NT2/D1 (cell line): ENCODE results near the gene RELCH.

ENCODE experiments used
- DNase-seq: peaks from one replicate; pipeline ENCODE4 v3.0.0-alpha.2; 2011; ENCODE audit warnings: low read depth, low spot score
- H3K27me3 ChIP-seq: 2 replicates; pipeline ENCODE4 v1.6.0; 2011; ENCODE audit warnings: mild to moderate bottlenecking; ENCODE audit not compliant: insufficient read length, insufficient read depth
- H3K36me3 ChIP-seq: 2 replicates; pipeline ENCODE4 v1.6.1; 2011; ENCODE audit warnings: mild to moderate bottlenecking, low read length, mixed read lengths; ENCODE audit not compliant: insufficient read depth, insufficient read length
- H3K4me1 ChIP-seq: 2 replicates; pipeline ENCODE4 v1.5.1; 2011; ENCODE audit not compliant: insufficient read depth, insufficient read length
- H3K4me3 ChIP-seq: 2 replicates; pipeline ENCODE4 v1.5.1; 2011; ENCODE audit warnings: low read depth; ENCODE audit not compliant: insufficient read length
- H3K9ac ChIP-seq: 2 replicates; pipeline ENCODE4 v1.6.0; 2011; ENCODE audit warnings: low read depth; ENCODE audit not compliant: insufficient read length
- H3K9me3 ChIP-seq: 2 replicates; pipeline ENCODE4 v1.5.1; 2011; ENCODE audit warnings: mild to moderate bottlenecking, low read length; ENCODE audit not compliant: insufficient read depth
- SUZ12 ChIP-seq: IDR thresholded peaks from 2 replicates; pipeline ENCODE4 v1.6.1; 2011; ENCODE audit not compliant: insufficient read length, insufficient read depth; ENCODE audit errors: extremely low read depth
- YY1 ChIP-seq: IDR thresholded peaks from 2 replicates; pipeline ENCODE4 v1.6.1; 2011; ENCODE audit not compliant: insufficient read length, insufficient read depth
- ZNF274 ChIP-seq: IDR thresholded peaks from 2 replicates; pipeline ENCODE4 v1.6.1; 2011; ENCODE audit warnings: mild to moderate bottlenecking, low read depth, low read length

Gene RELCH

DNA sequence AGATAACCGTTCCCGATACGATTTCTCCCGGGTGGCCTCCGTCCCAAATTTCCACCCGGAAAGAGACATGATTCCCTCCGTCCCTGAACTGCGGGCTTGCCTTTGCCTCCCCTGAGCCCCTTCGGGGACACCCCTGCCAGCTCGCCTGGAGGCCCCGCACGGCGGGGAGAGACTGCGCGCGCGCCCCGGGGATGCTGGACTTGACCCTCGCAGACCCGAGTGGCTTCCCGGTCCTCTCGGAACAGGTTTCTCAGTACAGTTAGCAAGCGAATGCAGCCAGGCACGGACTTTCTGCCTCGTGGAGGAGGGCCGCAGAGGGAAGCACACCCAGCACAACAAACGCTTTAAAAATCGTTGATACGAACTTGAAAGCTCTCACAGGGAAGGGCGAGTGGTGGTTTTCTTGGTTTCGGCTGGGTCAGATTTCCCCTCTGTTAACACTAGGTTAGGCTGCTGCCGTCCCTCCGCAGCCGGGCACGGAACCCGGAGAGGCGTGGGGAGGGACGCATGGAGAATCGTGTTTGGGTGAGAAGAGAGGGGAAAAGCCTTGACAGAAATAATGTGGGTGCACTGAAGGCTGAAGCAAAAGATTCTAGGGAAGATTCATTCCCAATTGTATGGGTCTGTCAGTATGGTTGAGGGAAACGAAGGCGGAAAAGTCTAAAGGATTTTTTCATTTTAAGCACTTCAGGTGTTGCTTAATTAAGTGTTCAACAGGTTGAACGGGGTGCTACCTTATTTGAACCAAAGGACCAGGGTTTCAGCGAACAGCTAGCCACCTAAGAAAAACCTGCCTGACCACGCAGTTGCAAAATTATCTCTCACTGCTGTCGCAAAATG, 139.0 kb downstream of the RELCH start:
- H3K9me3 ChIP-seq, result no peaks in the 10 kb centered on the region
- H3K36me3 ChIP-seq, result no peaks in the 10 kb centered on the region
- DNase-seq, result no peak
- no peak for TF ChIP-seq SUZ12
- no peak for TF ChIP-seq YY1
- no peak for TF ChIP-seq ZNF274
- peaks cover 7% of the 10 kb centered on the region for H3K4me1 ChIP-seq
- peak overlapping the region; percentile 71 for H3K4me3 ChIP-seq
- H3K9ac ChIP-seq, result peak overlapping the region; percentile 79
- peaks cover 33% of the 10 kb centered on the region for H3K27me3 ChIP-seq

DNA sequence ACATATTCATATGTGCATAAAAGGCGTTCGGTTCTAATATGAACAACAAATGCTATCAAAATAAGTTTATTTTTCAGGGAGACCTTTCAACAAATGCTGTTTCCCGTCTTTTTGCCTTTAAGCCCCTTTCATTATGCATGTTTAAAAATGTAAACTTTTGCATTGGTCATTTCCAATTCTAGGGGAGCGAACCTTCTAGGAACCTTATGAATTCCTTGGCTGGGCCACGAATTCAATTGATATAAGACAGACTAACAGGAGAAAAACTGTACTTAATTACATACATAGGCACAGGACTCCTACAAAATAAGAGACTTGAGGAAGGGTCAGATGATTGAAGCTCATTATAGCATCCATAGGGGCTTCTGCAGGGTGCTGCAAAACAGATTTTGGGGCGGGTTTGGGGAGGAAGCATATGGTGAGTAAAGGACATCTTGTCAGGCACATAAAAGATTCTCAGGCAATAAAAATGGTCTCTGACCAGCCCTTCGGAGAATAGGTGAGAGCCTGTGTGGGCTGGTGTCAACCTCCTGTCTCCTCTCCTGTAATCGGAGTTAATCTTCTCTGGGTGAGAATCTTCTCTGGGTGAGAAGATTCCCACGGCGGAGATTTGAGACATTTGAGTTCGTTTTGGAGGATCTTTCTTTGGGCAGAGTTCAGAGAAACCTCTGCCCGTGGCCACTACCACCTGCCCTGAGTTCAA, 139.7 kb downstream of the RELCH start:
- no peak for TF ChIP-seq SUZ12
- TF ChIP-seq ZNF274, result no peak
- TF ChIP-seq YY1, result no peak
- no peak for DNase-seq
- no peaks in the 10 kb centered on the region for H3K36me3 ChIP-seq
- no peaks in the 10 kb centered on the region for H3K9me3 ChIP-seq
- peaks cover 7% of the 10 kb centered on the region for H3K4me1 ChIP-seq
- no peak overlapping the region for H3K9ac ChIP-seq
- H3K27me3 ChIP-seq, result peaks cover 33% of the 10 kb centered on the region
- peak overlapping the region; percentile 71 for H3K4me3 ChIP-seq

DNA sequence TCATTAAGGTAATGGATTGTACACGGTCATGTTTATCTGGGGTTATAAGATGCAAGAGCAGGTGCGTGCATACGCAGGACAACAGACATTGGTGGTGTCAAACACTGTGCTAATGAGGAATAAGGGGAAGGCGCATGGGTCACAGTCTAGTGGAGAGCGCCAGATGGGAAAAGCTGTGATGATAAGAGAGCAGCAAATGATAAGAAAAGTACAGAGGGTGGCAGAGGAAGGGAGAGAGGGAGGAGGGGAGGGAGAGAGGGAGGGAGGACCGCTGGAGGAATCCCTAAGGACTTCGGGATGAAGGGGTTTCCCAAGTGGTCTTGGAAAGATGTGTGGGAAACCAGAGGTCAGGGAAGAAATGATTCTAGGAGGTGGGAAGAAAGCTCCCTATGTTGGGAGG, 140.9 kb downstream of the RELCH start:
- Histone ChIP-seq H3K4me3 (no peak overlapping the region), H3K27me3 (peaks cover 33% of the 10 kb centered on the region)
- no peak for DNase-seq

GRCh38 chr18:62328586-62329525, 141.8 kb downstream of the RELCH start:
- H3K9ac ChIP-seq, result no peak overlapping the region
- peaks cover 7% of the 10 kb centered on the region for H3K4me1 ChIP-seq
- H3K27me3 ChIP-seq, result peaks cover 33% of the 10 kb centered on the region
- TF ChIP-seq ZNF274, result no peak
- no peak for TF ChIP-seq YY1
- TF ChIP-seq SUZ12, result no peak
- DNase-seq, result no peak
- no peak overlapping the region for H3K4me3 ChIP-seq
- H3K9me3 ChIP-seq, result no peaks in the 10 kb centered on the region
- H3K36me3 ChIP-seq, result no peaks in the 10 kb centered on the region

More for the DNA sequence above, 140.9 kb downstream of the RELCH start:
- TF ChIP-seq YY1 (no peak), ZNF274 (no peak), SUZ12 (no peak)
- Histone ChIP-seq H3K4me1 (peaks cover 7% of the 10 kb centered on the region), H3K9ac (no peak overlapping the region), H3K36me3 (no peaks in the 10 kb centered on the region), H3K9me3 (no peaks in the 10 kb centered on the region)

DNA sequence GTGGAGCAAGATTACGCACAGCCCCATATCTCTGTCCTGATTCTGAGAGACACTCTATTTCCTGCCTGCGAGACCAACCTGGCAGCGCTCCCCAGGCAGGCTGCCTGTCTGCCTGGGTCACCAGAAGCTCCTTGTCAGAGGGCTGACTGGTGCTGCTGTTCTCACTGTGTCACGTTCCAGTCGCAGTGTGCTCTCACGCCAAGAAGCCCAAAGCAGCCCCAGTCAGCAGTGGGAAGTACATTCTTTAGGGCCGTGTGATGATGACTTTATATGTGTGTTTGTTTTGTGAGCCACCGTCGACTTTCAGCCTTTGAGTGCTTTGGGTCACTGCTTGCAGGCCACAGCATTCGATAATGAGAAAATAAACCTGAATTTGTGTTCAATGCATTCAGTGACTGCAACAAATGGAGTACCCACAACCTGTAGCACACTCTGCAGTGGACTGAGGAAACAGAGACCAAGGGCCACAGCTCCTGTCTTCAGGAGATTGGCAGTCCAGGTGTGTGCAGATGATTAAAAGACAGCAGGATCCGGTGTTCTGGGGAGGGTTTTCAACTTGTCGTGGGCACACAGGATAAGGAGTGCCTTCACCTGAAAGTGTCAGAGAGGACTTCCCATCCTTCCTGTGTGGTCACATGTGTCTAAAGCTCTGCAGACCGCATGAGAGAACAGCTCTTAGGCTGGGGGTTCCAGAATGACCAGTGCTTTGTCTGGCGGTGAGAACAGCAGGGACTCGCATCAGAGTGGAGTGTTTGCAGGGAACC, 142.8 kb downstream of the RELCH start:
- H3K4me1 ChIP-seq, result peaks cover 7% of the 10 kb centered on the region
- TF ChIP-seq SUZ12, result no peak
- no peaks in the 10 kb centered on the region for H3K9me3 ChIP-seq
- H3K4me3 ChIP-seq, result no peak overlapping the region
- no peak for DNase-seq
- H3K9ac ChIP-seq, result no peak overlapping the region
- H3K27me3 ChIP-seq, result peaks cover 28% of the 10 kb centered on the region
- H3K36me3 ChIP-seq, result no peaks in the 10 kb centered on the region

DNA sequence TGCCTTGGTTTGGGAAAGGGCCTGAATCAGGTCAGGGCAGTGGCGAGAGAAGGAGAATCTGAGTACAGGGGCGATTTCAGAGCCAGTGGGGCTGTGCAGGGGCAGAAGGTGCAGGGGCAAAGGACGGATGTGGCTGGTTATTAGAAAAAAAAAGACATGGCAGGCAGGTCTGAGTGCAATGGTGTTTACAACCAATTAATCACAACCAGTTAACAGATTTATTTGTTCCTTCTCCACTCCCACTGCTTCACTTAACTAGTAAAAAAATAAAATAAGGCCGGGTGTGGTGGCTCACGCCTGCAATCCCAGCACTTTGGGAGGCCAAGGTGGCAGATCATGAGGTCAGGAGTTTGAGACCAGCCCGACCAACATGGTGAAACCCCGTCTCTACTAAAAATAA, 143.6 kb downstream of the RELCH start:
- Histone ChIP-seq H3K9ac (no peak overlapping the region), H3K27me3 (peaks cover 26% of the 10 kb centered on the region), H3K4me3 (no peak overlapping the region), H3K9me3 (no peaks in the 10 kb centered on the region), H3K4me1 (peaks cover 7% of the 10 kb centered on the region), H3K36me3 (no peaks in the 10 kb centered on the region)
- TF ChIP-seq YY1 (no peak), ZNF274 (no peak), SUZ12 (no peak)
- DNase-seq, result no peak
